NCI-H1092 (cell line): ENCODE data around the gene MIER2.

Experiments
- DNase-seq: peaks from one replicate; lab custom pipeline; 2025; lab: John Stamatoyannopoulos, UW

The MIER2 gene

GRCh38 chr19:378706-379105, 34.1 kb upstream of the MIER2 start:
- no peak for DNase-seq

- no peak for DNase-seq
Observed at GRCh38 chr19:377801-378581, 33.4 kb upstream of the MIER2 start.

GRCh38 chr19:376111-376470, 31.5 kb upstream of the MIER2 start:
- no peak for DNase-seq

- no peak for DNase-seq
Observed at GRCh38 chr19:375395-376110, 31.0 kb upstream of the MIER2 start.

- no peak for DNase-seq
Observed at GRCh38 chr19:374886-375235, 30.3 kb upstream of the MIER2 start.

GRCh38 chr19:374183-374885, 29.7 kb upstream of the MIER2 start:
- no peak for DNase-seq

GRCh38 chr19:373391-374182, 29.0 kb upstream of the MIER2 start:
- no peak for DNase-seq

GRCh38 chr19:372306-372890, 27.8 kb upstream of the MIER2 start:
- peak; percentile 73 for DNase-seq

- no peak for DNase-seq
Observed at GRCh38 chr19:371501-372168, 27.0 kb upstream of the MIER2 start.

GRCh38 chr19:370641-371330, 26.2 kb upstream of the MIER2 start:
- DNase-seq = no peak

GRCh38 chr19:369876-370275, 25.3 kb upstream of the MIER2 start:
- no peak for DNase-seq

- DNase-seq = no peak
Observed at GRCh38 chr19:369256-369655, 24.7 kb upstream of the MIER2 start.

- no peak for DNase-seq
Observed at GRCh38 chr19:368630-369024, 24.0 kb upstream of the MIER2 start.

GRCh38 chr19:367963-368629, 23.5 kb upstream of the MIER2 start:
- DNase-seq = no peak

GRCh38 chr19:367561-367960, 23.0 kb upstream of the MIER2 start:
- no peak for DNase-seq

- no peak for DNase-seq
Observed at GRCh38 chr19:366951-367350, 22.4 kb upstream of the MIER2 start.

- no peak for DNase-seq
Observed at GRCh38 chr19:366205-366783, 21.7 kb upstream of the MIER2 start.

- no peak for DNase-seq
Observed at GRCh38 chr19:364496-365287, 20.1 kb upstream of the MIER2 start.

- no peak for DNase-seq
Observed at GRCh38 chr19:362683-363082, 18.1 kb upstream of the MIER2 start.
